SJCRH30 (cell line): ENCODE results near the gene IRX4. TPM values are rescaled to one million over a fixed set of nuclear protein-coding genes. Genes with fewer than 3 reads are reported as not detected.

Experiments used
- DNase-seq, 2 experiments: peaks; one replicate each; pipeline ENCODE4 v3.0.0-alpha.2; 2015 to 2020
- H3K27ac ChIP-seq: fragments of 250-450 bp; sonication (Bioruptor Pico); 2 replicates; pipeline ENCODE4 v1.5.1; 2020; ENCODE audit warnings: mild to moderate bottlenecking, moderate library complexity
- H3K27me3 ChIP-seq: fragments of 250-450 bp; sonication (Bioruptor Pico); 2 replicates; pipeline ENCODE4 v1.5.1; 2020; ENCODE audit warnings: mild to moderate bottlenecking, moderate library complexity
- H3K36me3 ChIP-seq: fragments of 250-450 bp; sonication (Bioruptor Pico); 2 replicates; pipeline ENCODE4 v1.5.1; 2020; ENCODE audit warnings: mild to moderate bottlenecking, moderate library complexity
- H3K4me1 ChIP-seq: fragments of 250-450 bp; sonication (Bioruptor Pico); 2 replicates; pipeline ENCODE4 v1.5.1; 2020; ENCODE audit warnings: mild to moderate bottlenecking, moderate library complexity
- H3K4me3 ChIP-seq: fragments of 250-450 bp; sonication (Bioruptor Pico); 2 replicates; pipeline ENCODE4 v1.5.1; 2020; ENCODE audit warnings: mild to moderate bottlenecking, moderate library complexity
- H3K9me3 ChIP-seq: fragments of 250-450 bp; sonication (Bioruptor Pico); replicated peaks from 2 replicates; pipeline ENCODE4 v1.5.1; 2020; ENCODE audit warnings: mild to moderate bottlenecking, moderate library complexity
- total RNA-seq: library from RNA; depleted of rRNA; stranded (reverse); fragments of >200 nt; shearing (Covaris generic); gene quantifications from 2 replicates; pipeline ENCODE4 v1.2.3, GENCODE V29; 2014

IRX4 gene
- total RNA-seq, 1 experiment from 2014 or later = not detected

DNA sequence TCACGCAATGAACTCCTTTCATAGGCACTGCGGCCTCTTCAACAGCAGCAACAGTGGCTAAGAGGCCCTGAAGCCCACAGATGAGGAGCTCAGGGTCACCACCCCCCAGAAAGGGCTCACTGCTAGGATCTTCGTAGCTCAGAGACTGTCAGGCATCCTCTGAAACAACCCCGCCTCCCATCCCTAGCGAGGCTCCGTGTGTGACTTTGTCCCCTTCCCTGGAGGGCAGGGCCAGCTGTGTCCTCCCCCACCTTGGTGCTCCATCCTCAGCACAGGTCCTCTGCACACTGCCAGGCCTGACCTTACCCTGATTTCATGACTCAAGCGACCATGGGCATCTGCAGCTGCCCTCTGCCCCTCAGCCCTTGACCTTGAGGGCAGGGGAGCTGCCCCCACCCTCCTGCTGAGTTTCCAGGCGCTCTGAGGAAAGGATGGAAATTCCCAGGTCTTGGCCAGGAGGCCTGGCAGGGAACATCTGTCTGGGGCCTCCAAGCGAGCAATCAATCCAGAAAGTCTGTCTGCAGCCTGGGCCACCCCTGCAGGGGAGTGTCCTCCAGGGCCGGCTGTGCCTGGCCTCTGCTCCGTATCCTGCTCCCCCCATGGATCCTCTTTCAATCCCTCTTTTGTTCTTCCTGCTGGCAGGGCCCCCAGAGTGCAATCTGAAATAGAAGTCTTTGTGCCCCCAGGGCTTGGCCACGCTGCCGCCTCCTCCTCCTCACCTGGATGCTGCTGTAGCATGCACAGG, 6.8 kb upstream of the IRX4 start:
- Histone ChIP-seq H3K4me3 (no peak overlapping the region), H3K36me3 (no peaks in the 10 kb centered on the region), H3K9me3 (no peaks in the 10 kb centered on the region), H3K4me1 (no peaks in the 10 kb centered on the region), H3K27ac (no peak overlapping the region), H3K27me3 (no peaks in the 10 kb centered on the region)
- DNase-seq = peak in 1 of 2 experiments; percentile 1

DNA sequence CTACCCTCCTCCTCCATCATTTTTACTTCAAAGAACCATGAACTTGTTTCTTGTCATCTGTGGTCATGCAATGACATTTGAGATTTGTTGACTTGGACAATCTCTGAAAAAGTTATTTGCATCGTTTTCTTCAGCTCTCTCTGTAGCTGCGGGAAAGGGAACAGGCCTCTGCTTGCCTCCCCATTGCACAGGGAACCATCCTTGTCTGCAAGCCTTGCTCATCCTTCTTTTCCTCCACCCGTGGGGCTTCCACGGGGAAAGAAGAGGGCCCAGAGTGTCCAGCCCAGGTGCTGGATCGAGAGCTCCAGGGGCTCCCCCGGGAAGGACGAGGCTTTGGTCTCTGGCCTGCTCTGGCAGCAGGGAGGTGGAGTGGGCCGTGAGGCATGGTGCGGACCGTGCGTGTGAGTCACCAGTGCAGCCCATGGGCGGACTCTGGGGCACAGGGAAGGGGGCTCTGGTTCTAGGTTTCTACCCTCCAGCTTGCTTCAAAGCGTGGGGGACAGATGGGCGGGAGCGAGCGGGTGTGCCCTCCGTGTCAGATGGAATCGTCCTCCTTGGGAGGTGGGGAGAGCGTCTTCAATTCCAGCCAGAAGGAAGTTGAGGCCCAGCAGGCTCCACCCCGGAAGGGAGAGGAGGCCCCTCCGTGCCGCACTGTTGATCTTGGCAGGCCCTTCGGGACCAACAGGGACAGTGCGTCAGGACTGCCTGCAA, 6.0 kb upstream of the IRX4 start:
- Histone ChIP-seq H3K36me3 (no peaks in the 10 kb centered on the region), H3K4me3 (no peak overlapping the region), H3K27ac (no peak overlapping the region), H3K9me3 (no peaks in the 10 kb centered on the region), H3K27me3 (no peaks in the 10 kb centered on the region), H3K4me1 (no peaks in the 10 kb centered on the region)
- DNase-seq = no peak

DNA sequence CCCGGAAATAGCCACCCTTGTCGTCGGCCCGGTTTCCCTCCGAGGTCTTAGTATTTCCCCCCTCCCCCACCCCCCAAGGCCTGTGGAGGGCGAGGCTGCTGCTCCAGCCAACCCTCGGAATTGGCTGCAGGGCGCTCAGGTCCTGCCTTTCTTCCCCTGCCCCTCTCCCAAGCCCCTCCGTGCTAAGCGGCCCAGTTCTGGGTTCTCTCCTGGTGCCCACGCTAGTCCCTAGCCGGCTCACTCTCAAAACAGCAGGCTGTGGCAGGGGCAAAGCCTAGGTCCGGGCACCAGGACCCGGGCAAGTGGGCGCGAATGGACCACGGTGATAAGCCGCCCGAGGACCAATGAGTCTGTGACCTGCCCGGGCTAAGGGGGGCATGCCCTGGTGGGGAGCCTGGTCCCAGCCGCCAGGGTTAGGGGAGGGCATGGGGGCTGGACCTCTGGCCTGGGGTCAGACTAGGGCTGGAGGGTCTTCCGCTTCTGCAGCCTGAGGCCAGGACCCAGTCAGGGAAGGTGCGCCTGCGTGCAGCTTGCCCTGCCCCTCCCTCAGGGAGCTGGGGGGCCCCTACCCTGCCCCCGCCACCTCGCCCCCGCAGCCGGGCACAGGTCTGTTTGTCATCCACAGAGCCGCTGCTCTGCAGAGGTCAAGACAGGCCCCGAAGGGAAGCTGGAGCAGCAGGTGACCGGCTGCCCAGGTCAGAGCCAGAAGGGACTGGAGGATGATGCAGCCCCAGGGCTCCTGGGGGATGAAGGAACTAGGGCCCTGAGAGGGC, 5.0 kb upstream of the IRX4 start:
- no peaks in the 10 kb centered on the region for H3K4me1 ChIP-seq
- DNase-seq = no peak
- H3K27ac ChIP-seq = no peak overlapping the region
- H3K9me3 ChIP-seq = no peaks in the 10 kb centered on the region
- no peak overlapping the region for H3K4me3 ChIP-seq
- no peaks in the 10 kb centered on the region for H3K27me3 ChIP-seq
- no peaks in the 10 kb centered on the region for H3K36me3 ChIP-seq

DNA sequence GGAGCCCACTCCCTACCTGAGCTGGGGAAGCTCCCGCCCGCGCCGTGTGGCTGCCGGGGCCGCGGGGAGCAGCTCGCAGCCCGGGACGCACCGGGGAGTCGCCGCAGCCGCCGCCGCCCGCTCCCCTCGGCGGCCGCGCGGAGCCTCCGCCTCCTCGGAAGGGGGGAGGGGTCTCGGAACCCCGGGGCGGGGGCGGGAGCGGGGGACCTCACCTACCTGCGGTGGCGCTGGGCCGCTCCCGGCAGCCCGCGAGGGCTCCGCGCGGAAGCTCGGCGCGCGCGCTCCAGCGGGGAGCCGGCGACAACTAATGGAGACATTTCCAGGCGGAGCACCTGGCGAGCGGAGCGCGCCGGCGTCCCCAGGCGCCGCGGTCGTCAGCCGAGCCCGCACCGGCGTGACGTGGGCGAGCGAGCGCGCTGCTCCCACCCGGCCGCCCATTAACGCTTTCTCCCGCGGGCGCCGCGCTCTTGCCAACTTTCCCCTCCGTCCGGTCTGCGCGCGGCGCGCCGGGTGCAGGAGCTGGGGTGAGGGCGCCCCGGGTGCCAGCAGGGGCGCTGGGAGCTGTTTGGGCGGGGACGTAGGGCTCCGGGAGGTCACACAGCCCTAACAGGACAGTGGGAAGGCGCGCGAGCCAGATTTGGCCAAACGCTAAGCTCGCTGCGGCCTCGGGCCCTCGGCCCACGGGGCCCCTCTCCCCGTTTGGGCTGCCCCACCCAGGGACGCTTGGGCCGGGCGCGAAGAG, 4.3 kb upstream of the IRX4 start:
- H3K4me3 ChIP-seq = no peak overlapping the region
- no peaks in the 10 kb centered on the region for H3K4me1 ChIP-seq

DNA sequence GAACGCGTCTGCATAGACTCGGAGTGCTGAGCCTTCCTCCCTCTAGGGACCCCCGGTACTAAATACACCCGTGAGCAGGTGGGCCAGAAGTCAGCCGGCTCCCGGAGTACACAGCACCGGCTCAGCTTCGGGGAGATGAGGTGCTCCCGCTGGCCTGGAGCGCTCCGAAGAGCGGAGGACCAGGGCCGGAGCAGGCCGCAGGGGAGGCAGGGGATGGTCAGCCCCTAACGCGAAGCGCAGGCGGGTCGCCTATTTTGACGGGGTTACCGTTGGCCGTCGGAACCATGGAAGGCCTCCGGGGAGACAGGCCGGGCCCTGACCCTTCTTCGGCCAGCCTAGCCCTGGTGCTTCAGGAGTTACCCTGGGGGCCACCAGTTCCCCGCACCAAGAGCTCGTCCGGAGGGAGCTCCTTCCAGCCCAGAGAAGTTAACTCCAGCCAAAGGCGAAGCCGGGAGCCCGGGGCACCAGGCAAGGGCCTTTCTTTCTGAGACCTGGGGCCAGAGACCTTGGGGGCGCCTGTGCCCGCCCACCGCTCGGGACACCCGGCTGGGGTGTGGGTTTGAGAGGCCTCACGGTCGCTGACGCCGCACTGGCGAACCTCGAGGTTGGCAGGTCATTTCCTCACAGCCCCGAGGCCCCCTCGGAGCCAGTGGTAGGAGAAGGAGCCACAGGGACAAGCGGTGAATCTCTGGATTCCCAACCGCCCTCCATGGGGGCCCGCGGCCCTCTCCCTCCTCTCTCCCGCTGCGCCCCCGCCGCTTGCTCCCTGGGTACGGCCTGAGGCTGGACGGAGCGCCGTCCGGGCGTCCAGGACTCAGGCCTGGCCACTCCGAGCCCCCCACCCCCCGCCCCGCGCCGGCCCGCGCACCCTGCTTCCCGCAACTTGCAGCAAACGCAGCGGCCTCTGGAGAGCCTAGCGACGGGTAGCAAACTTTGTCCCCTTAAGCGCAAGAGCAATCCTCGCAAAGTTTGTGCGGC, 3.4 kb upstream of the IRX4 start:
- no peak overlapping the region for H3K27ac ChIP-seq
- no peaks in the 10 kb centered on the region for H3K36me3 ChIP-seq
- H3K4me3 ChIP-seq = no peak overlapping the region
- no peaks in the 10 kb centered on the region for H3K27me3 ChIP-seq
- no peaks in the 10 kb centered on the region for H3K9me3 ChIP-seq
- no peak for DNase-seq
- no peaks in the 10 kb centered on the region for H3K4me1 ChIP-seq

More for the DNA sequence above, 4.3 kb upstream of the IRX4 start:
- no peak for DNase-seq
- Histone ChIP-seq H3K36me3 (no peaks in the 10 kb centered on the region), H3K27ac (no peak overlapping the region), H3K27me3 (no peaks in the 10 kb centered on the region), H3K9me3 (no peaks in the 10 kb centered on the region)

DNA sequence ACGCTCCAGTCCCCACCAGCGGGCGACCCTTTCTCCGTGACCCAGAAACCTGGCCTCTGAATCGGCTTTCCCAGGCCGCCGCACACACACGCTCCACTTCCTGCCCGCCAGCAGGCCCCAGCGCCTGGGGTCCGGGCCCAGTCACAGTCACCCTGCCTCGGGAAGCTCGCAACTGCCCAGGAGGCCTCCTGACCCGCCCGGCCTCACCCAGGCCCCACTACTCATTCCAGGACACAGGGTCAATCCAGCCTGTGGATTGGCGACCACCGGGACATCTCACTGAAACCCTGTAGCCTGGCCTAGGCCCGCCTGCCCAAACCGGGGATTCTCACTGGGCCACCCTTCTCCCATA, 2.7 kb upstream of the IRX4 start:
- H3K36me3 ChIP-seq = no peaks in the 10 kb centered on the region
- H3K27ac ChIP-seq = no peak overlapping the region
- DNase-seq = no peak
- H3K9me3 ChIP-seq = no peaks in the 10 kb centered on the region
- H3K27me3 ChIP-seq = no peaks in the 10 kb centered on the region
- H3K4me3 ChIP-seq = no peak overlapping the region
- H3K4me1 ChIP-seq = no peaks in the 10 kb centered on the region

DNA sequence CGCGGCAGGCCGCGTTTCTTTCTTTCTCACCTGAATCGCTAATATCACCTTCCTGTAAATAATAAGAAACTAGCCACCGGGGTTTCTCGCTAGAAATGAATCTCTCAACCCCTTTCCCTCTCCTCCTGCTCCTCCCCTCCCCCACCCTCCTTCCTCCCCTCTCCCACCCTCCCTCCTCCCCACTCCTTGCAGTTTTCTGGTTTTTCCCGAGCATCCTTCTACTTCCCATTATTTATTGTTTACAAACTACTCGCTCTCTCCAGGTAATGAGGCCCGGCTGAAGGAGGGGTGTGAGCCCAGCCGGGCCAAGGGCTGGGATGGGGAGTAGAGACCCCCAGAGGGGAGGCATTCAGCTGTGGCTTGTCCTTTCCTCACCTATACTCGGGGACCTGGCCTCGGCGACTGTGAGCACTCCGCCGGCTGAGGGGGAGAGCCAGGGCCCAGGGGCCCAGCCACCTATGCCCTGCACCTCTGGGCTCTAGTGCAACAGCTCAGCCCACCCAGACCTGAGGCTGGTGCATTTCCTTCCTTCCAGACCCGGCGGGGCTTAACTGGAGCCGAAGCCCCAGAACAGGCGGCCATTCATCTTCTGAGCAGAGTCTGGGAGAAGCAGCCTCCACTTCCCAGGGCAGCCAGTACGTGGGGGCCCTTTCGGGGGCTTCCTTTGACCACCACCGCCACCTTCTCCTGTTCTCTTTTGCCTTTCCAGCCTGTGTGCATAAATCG, 2.1 kb upstream of the IRX4 start:
- Histone ChIP-seq H3K9me3 (no peaks in the 10 kb centered on the region), H3K4me1 (no peaks in the 10 kb centered on the region), H3K27ac (no peak overlapping the region), H3K4me3 (no peak overlapping the region), H3K36me3 (no peaks in the 10 kb centered on the region), H3K27me3 (no peaks in the 10 kb centered on the region)
- DNase-seq = no peak

DNA sequence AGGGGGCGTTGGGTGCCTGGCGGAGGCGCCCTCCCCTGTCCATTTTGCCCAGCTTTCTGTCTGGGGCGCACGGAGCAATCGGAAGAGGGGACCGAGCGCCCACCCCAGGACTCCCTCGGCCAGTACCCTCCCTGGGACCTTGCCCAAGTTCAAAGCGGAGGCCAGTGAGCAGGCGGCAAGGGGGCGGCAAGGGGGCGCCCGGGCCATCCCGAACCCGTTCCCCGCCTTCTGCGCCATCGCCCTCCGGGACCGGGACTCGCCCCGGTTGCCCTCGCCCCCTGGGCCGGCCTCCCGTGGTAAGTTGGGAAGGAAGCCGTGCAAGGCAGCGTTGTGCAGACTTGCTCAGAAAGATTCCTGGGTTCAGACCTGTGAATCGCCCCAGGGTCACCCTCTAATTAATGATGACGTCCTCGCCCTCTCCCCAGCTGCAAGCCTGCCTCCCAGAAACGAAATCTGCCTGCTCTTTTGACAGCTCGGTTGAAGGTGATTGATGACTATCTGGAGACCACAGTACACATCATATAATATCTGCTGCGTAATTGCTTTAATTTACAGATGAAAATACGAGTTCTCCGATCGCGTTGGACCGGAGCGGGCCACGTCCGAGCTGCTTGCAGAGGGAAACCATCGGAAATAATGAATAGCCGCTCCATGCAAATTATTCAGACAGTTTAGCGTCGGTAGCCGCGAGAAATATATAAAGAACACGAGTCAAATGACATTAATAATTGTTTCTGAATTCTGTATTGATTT, 1.4 kb upstream of the IRX4 start:
- Histone ChIP-seq H3K4me1 (no peaks in the 10 kb centered on the region), H3K27me3 (no peaks in the 10 kb centered on the region), H3K4me3 (no peak overlapping the region), H3K27ac (no peak overlapping the region), H3K9me3 (no peaks in the 10 kb centered on the region), H3K36me3 (no peaks in the 10 kb centered on the region)
- DNase-seq = no peak

DNA sequence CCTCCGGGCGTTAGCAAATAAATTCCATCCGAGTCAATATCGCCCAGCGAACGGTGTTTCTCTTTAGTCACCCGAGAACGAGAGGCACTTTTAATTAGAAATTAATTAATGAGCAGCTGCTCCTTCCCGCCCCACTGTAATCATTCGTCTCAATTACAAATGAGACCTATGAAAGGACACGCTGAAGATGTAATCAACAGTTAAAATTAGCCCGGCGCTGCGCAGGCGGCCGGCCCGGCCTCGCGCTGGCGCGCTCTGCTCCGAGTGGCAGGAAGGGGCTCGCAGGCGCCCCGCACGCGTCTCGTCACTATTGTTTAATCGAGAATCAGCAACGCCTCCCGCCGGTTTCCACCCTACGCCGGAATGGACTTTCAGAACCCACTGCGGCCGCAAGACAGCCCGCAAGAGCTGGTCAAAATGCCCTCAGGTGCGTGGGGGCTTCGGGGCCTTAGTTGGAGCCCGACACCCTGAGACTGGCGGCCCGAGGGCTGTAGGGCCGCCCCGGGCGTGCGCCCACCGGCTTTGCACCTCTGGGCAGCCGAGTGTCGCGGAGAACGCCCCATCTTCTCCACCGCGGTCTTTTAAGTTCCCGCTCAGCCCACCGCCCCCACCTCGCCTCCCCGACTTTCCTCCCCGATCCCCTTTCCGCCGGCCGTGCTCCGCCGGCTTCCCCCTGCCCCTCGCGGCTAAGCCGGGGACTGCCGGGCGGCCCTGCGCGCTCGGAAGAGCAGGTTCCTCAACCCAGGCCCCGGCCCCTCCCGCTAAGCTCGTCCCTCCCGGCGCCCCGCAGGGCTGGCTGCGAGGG, 597 bp upstream of the IRX4 start:
- Histone ChIP-seq H3K9me3 (no peaks in the 10 kb centered on the region), H3K36me3 (no peaks in the 10 kb centered on the region), H3K27ac (no peak overlapping the region), H3K4me1 (no peaks in the 10 kb centered on the region), H3K4me3 (no peak overlapping the region), H3K27me3 (no peaks in the 10 kb centered on the region)
- no peak for DNase-seq

DNA sequence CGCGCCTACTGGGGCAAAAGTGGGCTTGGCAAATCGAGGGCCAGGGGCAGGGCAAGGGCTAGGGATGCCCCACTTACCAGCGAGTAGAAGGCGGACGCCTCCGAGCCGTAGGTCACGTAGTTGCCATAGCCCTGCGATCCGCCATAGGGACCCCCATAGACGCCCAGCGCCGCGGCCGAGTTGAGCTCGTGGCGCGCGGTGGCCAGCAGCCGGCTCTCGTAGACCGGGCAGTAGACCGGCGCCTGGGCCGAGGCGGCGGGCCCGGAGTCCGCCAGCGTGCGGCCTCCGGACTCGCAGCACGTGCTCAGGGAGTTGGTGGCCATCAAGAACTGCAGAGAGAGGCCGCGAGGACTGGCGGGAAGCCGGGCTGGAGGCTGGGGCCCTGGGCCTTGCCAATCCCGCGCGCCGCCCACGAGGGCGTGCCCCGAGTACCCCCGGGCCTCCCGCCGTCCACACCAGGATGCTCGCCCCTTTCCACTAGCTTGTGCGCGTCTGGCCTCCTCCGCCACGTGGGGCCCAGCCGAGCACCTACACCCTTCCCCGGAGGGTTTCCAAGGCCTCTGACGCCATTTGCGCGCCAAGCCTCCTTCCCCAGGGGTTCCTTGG, 891 bp downstream of the IRX4 start:
- H3K27me3 ChIP-seq = no peaks in the 10 kb centered on the region
- H3K36me3 ChIP-seq = no peaks in the 10 kb centered on the region
- no peaks in the 10 kb centered on the region for H3K9me3 ChIP-seq
- no peak overlapping the region for H3K4me3 ChIP-seq
- no peak overlapping the region for H3K27ac ChIP-seq
- no peaks in the 10 kb centered on the region for H3K4me1 ChIP-seq
- no peak for DNase-seq

DNA sequence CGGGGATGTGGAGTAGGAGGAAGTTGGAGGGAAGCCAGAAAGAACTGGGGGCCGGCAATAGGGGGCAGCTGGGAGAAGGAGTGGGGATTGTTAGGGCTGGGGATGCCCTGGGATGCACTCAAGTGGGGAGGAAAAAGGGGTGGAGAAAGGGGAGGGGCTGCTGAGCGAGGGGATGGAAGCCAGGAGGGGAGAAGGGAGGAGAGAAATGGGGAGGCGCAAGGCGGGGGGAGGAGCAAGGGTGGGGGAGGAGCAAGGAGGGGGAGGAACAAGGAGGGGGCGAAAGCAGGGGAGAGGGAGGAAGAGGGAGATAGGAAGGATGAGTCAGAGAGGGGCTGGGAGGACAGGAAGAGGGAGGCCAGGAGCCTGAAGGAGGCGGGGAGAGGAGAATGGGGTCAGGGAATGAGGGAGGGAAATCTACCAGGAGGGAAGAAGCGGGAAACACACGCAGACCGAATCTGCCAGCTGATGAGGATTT, 1.6 kb downstream of the IRX4 start:
- H3K27me3 ChIP-seq = no peaks in the 10 kb centered on the region
- no peak for DNase-seq
- no peaks in the 10 kb centered on the region for H3K9me3 ChIP-seq
- H3K4me3 ChIP-seq = no peak overlapping the region
- no peak overlapping the region for H3K27ac ChIP-seq
- H3K36me3 ChIP-seq = no peaks in the 10 kb centered on the region
- no peaks in the 10 kb centered on the region for H3K4me1 ChIP-seq
